Gastroesophageal sphincter (tissue), 3 donors: ENCODE measurements around the gene USP12.

Source experiments
- EP300 ChIP-seq: sonication (generic); formaldehyde crosslinking; IDR thresholded peaks from one replicate; pipeline ENCODE4 v1.6.1; 2017; ENCODE audit warnings: antibody characterized with exemption, mild to moderate bottlenecking
- POLR2A ChIP-seq, 2 donors: fragments of 450-650 bp; IDR thresholded peaks; one replicate each; pipeline ENCODE4 v1.6.1; 2017; ENCODE audit warnings: antibody characterized with exemption in 2 of 2, mild to moderate bottlenecking in 2 of 2, moderate library complexity in 1 of 2
- POLR2AphosphoS5 ChIP-seq: sonication (generic); formaldehyde crosslinking; IDR thresholded peaks from one replicate; pipeline ENCODE4 v1.6.1; 2017; ENCODE audit warnings: antibody characterized with exemption
- TF ChIP-seq, protein P1 (sequence below), 4 experiments: fragments of 200-600 bp in 2 of 4; fragments of 450-650 bp in 2 of 4; sonication (generic) in 1 of 4; IDR thresholded peaks; one replicate each; pipeline ENCODE4 v1.5.1; 2017 to 2019; ENCODE audit warnings: antibody characterized with exemption in 4 of 4, mild to moderate bottlenecking in 2 of 4, moderate library complexity in 2 of 4

DNA sequence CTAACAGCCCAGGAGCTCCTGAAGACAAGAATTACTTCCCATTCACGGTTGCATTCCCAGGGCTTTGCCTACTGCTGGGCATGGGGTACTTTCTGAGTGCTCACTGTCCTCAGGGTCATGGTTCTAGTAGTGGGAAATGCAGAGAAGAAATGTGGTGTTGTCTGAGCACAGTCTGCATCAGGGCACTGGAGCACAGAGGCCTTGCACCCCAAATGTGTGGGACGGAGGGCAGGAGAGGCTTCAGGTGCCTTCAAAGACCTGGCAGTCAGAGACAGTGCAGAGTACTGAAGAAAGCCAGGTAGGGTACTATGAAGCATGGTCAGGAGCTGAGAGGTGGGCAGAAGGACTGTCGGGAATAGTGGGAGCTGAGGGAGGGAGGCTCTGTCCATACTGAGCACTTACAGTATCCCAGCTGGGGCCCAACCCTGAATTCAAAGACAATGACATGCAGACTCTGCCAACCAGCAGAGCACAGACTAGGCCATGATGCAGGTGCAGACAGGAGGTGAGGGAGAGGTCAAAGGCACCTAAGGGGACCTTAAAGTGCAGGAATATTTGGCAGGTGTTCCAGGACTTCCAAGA is 144.4 kb downstream of the USP12 start:
- TF ChIP-seq POLR2AphosphoS5 (no peak), POLR2A (IDR thresholded peaks at IDR 0.05) (no peak), EP300 (no peak)
- TF ChIP-seq, protein P1, sequence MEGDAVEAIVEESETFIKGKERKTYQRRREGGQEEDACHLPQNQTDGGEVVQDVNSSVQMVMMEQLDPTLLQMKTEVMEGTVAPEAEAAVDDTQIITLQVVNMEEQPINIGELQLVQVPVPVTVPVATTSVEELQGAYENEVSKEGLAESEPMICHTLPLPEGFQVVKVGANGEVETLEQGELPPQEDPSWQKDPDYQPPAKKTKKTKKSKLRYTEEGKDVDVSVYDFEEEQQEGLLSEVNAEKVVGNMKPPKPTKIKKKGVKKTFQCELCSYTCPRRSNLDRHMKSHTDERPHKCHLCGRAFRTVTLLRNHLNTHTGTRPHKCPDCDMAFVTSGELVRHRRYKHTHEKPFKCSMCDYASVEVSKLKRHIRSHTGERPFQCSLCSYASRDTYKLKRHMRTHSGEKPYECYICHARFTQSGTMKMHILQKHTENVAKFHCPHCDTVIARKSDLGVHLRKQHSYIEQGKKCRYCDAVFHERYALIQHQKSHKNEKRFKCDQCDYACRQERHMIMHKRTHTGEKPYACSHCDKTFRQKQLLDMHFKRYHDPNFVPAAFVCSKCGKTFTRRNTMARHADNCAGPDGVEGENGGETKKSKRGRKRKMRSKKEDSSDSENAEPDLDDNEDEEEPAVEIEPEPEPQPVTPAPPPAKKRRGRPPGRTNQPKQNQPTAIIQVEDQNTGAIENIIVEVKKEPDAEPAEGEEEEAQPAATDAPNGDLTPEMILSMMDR (IDR thresholded peaks at IDR 0.05): no peak
